Measurements from ENCODE around the gene ADAMTS20. TPM values are rescaled to one million over a fixed set of nuclear protein-coding genes. Genes with fewer than 3 reads are reported as not detected.

The ADAMTS20 gene
- total RNA-seq, 1 experiment from 2014 or later: 2.7 TPM

DNA sequence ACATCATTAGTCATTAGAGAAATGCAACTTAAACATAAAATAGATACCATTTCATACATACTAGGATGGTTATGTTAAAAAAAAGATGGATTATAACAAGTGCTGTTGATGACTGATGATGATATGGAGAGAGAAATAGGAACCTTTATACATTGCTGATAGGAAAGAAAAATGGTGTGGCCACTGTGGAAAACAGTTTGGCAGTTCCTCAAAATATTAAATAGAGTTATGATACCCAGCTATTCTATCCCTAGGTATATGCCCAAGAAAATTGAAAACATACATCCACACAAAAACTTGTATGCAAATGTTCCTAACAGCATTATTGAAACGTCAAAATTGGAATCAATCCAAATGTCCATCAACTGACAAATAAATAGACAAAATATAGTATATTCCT lies 170.1 kb downstream of the ADAMTS20 start:
- no peak overlapping the region for H4K91ac ChIP-seq (ENCODE audit: insufficient read length, low read depth, low read length)
- no peaks in the 10 kb centered on the region for H4K20me1 ChIP-seq (ENCODE audit: control insufficient read depth, insufficient read depth, insufficient read length)
- H3K27me3 Mint-ChIP-seq (ENCODE audit: low read depth): 0 out of 2 replicates have a peak, but pooled peaks cover 1% of the 10 kb centered on the region
- no peak overlapping the region for H2AFZ ChIP-seq (ENCODE audit: low read length)
- no peaks in the 10 kb centered on the region for H3K79me2 ChIP-seq (ENCODE audit: insufficient read depth, low read length)
- no peak overlapping the region for H2BK12ac ChIP-seq (ENCODE audit: insufficient read length, low read depth, low read length)
- WGBS (ENCODE audit: extremely low coverage, insufficient read length, low lambda C conversion rate): no CpG with 5 or more reads among the region's 1 CpG
- H3K27ac Mint-ChIP-seq: no peak overlapping the region
- H2BK5ac ChIP-seq (ENCODE audit: insufficient read length, low read length): no peak overlapping the region
- no peak overlapping the region for H3K4me3 Mint-ChIP-seq
- H3K23me2 ChIP-seq (ENCODE audit: insufficient read length, low read depth, low read length, poor library complexity, severe bottlenecking): no peaks in the 10 kb centered on the region
- no peak overlapping the region for H3K56ac ChIP-seq (ENCODE audit: insufficient read length, low read depth, low read length)
- no peak for TF ChIP-seq CTCF (conservative IDR thresholded peaks at IDR 0.05)
- no peak overlapping the region for H3T11ph ChIP-seq (ENCODE audit: low read length)
- peaks cover 18 to 45% (median 23%) of the 10 kb centered on the region in 3 experiments for H3K36me3 Mint-ChIP-seq (ENCODE audit: insufficient read depth in 1 of 3, low read depth in 3 of 3)
- H3K14ac ChIP-seq (ENCODE audit: insufficient read depth, low read length): no peak overlapping the region
- H3K9me3 ChIP-seq (ENCODE audit: control insufficient read depth, low read depth, low read length): no peaks in the 10 kb centered on the region
- no peaks in the 10 kb centered on the region for H3K4me1 Mint-ChIP-seq
- no peak overlapping the region for H2BK120ac ChIP-seq (ENCODE audit: low read depth, low read length, poor library complexity, severe bottlenecking)
- no peak overlapping the region for H3K4ac ChIP-seq (ENCODE audit: low read depth, low read length)
- DNase-seq: no peak
- H3K18ac ChIP-seq (ENCODE audit: insufficient read length, low read depth, low read length): no peak overlapping the region
- H4K5ac ChIP-seq (ENCODE audit: insufficient read length, low read depth, low read length): no peak overlapping the region
- H3K4me1 ChIP-seq (ENCODE audit: insufficient read depth, low read length): no peaks in the 10 kb centered on the region
- H3K9ac ChIP-seq (ENCODE audit: extremely low read depth, insufficient read length, low read length): no peak overlapping the region
- H3K23ac ChIP-seq (ENCODE audit: insufficient read length, low read depth, low read length): no peak overlapping the region
- H3K9me3 Mint-ChIP-seq: peaks cover 26 to 33% of the 10 kb centered on the region in 2 experiments
- H2AK5ac ChIP-seq (ENCODE audit: insufficient read length, low read length): no peak overlapping the region
- no peaks in the 10 kb centered on the region for H3K79me1 ChIP-seq (ENCODE audit: insufficient read depth, low read depth, low read length, poor library complexity, severe bottlenecking)
- H3K4me2 ChIP-seq (ENCODE audit: insufficient read depth, insufficient read length, low read length): no peak overlapping the region
- no peak overlapping the region for H4K8ac ChIP-seq (replicated peaks; ENCODE audit: insufficient read length, low read depth, low read length)
- H3K27ac ChIP-seq (ENCODE audit: insufficient read length, low read depth, low read length): no peak overlapping the region
- H2BK20ac ChIP-seq (ENCODE audit: low read depth, low read length, poor library complexity, severe bottlenecking): no peak overlapping the region
- no peak overlapping the region for H2BK15ac ChIP-seq (ENCODE audit: low read depth, low read length)
- no peaks in the 10 kb centered on the region for H3K27me3 ChIP-seq (ENCODE audit: insufficient read depth, low read length)
